ENCODE data around the gene APP.

Gene APP

DNA sequence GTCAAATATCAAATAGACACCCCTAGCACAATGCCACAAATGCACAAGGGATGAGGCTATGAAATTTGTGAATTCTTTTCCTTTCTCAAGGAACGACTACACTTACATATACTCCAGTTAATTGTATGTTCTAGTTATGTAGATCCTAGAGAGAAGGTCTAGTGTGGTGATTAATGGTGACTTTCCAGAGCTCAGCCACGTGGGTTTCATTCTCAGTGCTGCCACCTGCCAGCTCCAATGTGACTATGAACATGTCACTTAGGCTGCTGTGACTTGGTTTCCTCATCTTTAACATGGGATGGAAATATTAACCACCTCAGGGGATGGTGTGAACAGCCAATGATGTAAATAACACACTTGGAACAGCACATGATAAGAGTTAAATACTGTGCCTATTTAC, 138.3 kb downstream of the APP start:
- H3K9ac ChIP-seq (ENCODE audit: low read length), result no peak overlapping the region
- H3K27ac ChIP-seq (ENCODE audit: low read depth, low read length), result no peak overlapping the region
- no peaks in the 10 kb centered on the region for H4K20me1 ChIP-seq (ENCODE audit: low read depth, low read length)
- no peaks in the 10 kb centered on the region for H3K27me3 ChIP-seq (ENCODE audit: low read length)
- no peak overlapping the region for H3K4me3 ChIP-seq (ENCODE audit: insufficient read depth, low read length, poor library complexity, severe bottlenecking)
- H3F3A ChIP-seq (ENCODE audit: insufficient read depth), result no peaks in the 10 kb centered on the region
- no peaks in the 10 kb centered on the region for H3K9me3 ChIP-seq (ENCODE audit: insufficient read depth, low read length)
- no peaks in the 10 kb centered on the region for H3K9me2 ChIP-seq (replicated peaks; ENCODE audit: insufficient read depth, low read length)
- no peaks in the 10 kb centered on the region for H3K79me2 ChIP-seq (ENCODE audit: insufficient read depth, low read length)
- no peak for TF ChIP-seq EZH2phosphoT487 (conservative IDR thresholded peaks at IDR 0.05; ENCODE audit: low read length)
- TF ChIP-seq, protein P1, sequence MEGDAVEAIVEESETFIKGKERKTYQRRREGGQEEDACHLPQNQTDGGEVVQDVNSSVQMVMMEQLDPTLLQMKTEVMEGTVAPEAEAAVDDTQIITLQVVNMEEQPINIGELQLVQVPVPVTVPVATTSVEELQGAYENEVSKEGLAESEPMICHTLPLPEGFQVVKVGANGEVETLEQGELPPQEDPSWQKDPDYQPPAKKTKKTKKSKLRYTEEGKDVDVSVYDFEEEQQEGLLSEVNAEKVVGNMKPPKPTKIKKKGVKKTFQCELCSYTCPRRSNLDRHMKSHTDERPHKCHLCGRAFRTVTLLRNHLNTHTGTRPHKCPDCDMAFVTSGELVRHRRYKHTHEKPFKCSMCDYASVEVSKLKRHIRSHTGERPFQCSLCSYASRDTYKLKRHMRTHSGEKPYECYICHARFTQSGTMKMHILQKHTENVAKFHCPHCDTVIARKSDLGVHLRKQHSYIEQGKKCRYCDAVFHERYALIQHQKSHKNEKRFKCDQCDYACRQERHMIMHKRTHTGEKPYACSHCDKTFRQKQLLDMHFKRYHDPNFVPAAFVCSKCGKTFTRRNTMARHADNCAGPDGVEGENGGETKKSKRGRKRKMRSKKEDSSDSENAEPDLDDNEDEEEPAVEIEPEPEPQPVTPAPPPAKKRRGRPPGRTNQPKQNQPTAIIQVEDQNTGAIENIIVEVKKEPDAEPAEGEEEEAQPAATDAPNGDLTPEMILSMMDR (IDR thresholded peaks at IDR 0.05; ENCODE audit: insufficient read depth, low read length, poor library complexity, severe bottlenecking), result no peak
- H3K36me3 ChIP-seq (ENCODE audit: low read length), result no peaks in the 10 kb centered on the region
- H3K4me2 ChIP-seq (ENCODE audit: low read depth, low read length, poor library complexity, severe bottlenecking), result no peak overlapping the region
- H2AFZ ChIP-seq (ENCODE audit: low read depth, low read length, severe bottlenecking), result peak overlapping the region; percentile 46

DNA sequence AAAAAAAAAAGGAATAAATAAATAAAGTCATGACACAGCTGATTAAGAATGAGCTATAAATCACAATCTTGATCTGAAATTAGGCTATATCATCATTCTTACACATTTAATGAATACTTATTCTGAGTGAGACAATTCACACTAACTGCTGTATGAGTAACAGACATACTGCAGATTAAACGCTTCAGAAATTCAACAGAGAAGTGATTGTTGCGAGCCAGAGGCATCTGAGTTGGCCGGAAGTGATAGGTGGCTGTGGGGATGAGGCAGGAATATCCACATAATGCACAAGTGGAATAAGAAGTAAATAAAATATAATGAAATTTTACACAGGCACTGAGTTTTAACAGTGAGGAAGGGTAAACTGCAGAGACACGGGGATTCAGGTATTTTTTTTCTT, 142.4 kb downstream of the APP start:
- no peaks in the 10 kb centered on the region for H3K79me2 ChIP-seq (ENCODE audit: insufficient read depth, low read length)
- no peak for TF ChIP-seq EZH2phosphoT487 (conservative IDR thresholded peaks at IDR 0.05; ENCODE audit: low read length)
- TF ChIP-seq, protein P1 (IDR thresholded peaks at IDR 0.05; ENCODE audit: insufficient read depth, low read length, poor library complexity, severe bottlenecking), result no peak
- H3K27ac ChIP-seq (ENCODE audit: low read depth, low read length), result no peak overlapping the region
- H3K9ac ChIP-seq (ENCODE audit: low read length), result no peak overlapping the region
- H3K9me2 ChIP-seq (replicated peaks; ENCODE audit: insufficient read depth, low read length), result no peaks in the 10 kb centered on the region
- H3K27me3 ChIP-seq (ENCODE audit: low read length), result no peaks in the 10 kb centered on the region
- H4K20me1 ChIP-seq (ENCODE audit: low read depth, low read length), result no peaks in the 10 kb centered on the region
- no peak overlapping the region for H2AFZ ChIP-seq (ENCODE audit: low read depth, low read length, severe bottlenecking)
- H3K36me3 ChIP-seq (ENCODE audit: low read length), result no peaks in the 10 kb centered on the region
- H3K9me3 ChIP-seq (ENCODE audit: insufficient read depth, low read length), result no peaks in the 10 kb centered on the region
- H3K4me2 ChIP-seq (ENCODE audit: low read depth, low read length, poor library complexity, severe bottlenecking), result no peak overlapping the region
- no peaks in the 10 kb centered on the region for H3F3A ChIP-seq (ENCODE audit: insufficient read depth)
- no peak overlapping the region for H3K4me3 ChIP-seq (ENCODE audit: insufficient read depth, low read length, poor library complexity, severe bottlenecking)

DNA sequence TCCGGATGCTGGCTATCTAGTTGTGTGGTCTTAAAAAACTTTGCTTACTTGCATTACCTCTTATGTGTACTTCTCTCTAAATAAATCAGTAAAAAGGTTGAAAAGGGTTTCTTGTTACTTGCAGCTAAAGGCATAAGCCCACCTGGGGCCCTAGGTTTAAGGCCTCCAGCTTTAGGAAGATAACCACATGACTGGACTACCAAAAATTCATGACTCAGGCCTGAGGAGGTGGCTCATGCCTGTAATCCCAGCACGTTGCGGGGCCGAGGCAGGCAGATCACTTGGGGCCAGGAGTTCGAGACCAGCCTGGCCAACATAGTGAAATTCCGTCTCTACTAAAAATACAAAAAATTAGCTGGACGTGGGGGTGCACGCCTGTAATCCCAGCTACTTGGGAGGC, 142.9 kb downstream of the APP start:
- H3K9ac ChIP-seq (ENCODE audit: low read length), result no peak overlapping the region
- no peak overlapping the region for H2AFZ ChIP-seq (ENCODE audit: low read depth, low read length, severe bottlenecking)
- H3K9me3 ChIP-seq (ENCODE audit: insufficient read depth, low read length), result no peaks in the 10 kb centered on the region
- H3K27ac ChIP-seq (ENCODE audit: low read depth, low read length), result no peak overlapping the region
- H3K4me3 ChIP-seq (ENCODE audit: insufficient read depth, low read length, poor library complexity, severe bottlenecking), result no peak overlapping the region
- no peaks in the 10 kb centered on the region for H3K27me3 ChIP-seq (ENCODE audit: low read length)
- TF ChIP-seq, protein P1 (IDR thresholded peaks at IDR 0.05; ENCODE audit: insufficient read depth, low read length, poor library complexity, severe bottlenecking), result no peak
- TF ChIP-seq EZH2phosphoT487 (conservative IDR thresholded peaks at IDR 0.05; ENCODE audit: low read length), result no peak
- H3K9me2 ChIP-seq (replicated peaks; ENCODE audit: insufficient read depth, low read length), result no peaks in the 10 kb centered on the region
- H3K36me3 ChIP-seq (ENCODE audit: low read length), result no peaks in the 10 kb centered on the region
- no peaks in the 10 kb centered on the region for H4K20me1 ChIP-seq (ENCODE audit: low read depth, low read length)
- no peaks in the 10 kb centered on the region for H3F3A ChIP-seq (ENCODE audit: insufficient read depth)
- no peaks in the 10 kb centered on the region for H3K79me2 ChIP-seq (ENCODE audit: insufficient read depth, low read length)
- no peak overlapping the region for H3K4me2 ChIP-seq (ENCODE audit: low read depth, low read length, poor library complexity, severe bottlenecking)
